22Rv1 (cell line): ENCODE data around the gene DFFB.

ENCODE experiments used
- CTCF ChIP-seq: fragments of 450-650 bp; IDR thresholded peaks from 2 replicates; pipeline ENCODE4 v1.5.1; 2017; ENCODE audit warnings: mild to moderate bottlenecking
- ZFX ChIP-seq: fragments of 450-650 bp; IDR thresholded peaks from 2 replicates; pipeline ENCODE4 v1.6.1; 2017; ENCODE audit warnings: antibody characterized with exemption, borderline replicate concordance

GRCh38 chr1:3865606-3866160, 8.4 kb downstream of the DFFB start:
- TF ChIP-seq CTCF = no peak
- TF ChIP-seq ZFX = no peak
